Vagina (tissue), 2 donors: ENCODE measurements around the gene PHC2.

Source experiments
- CTCF ChIP-seq, 3 experiments: fragments of 450-650 bp in 2 of 3; fragments of 200-600 bp in 1 of 3; sonication (generic) in 1 of 3; IDR thresholded peaks; one replicate each; pipeline ENCODE4 v1.5.1; 2017 to 2019; ENCODE audit warnings: antibody characterized with exemption in 3 of 3, mild to moderate bottlenecking in 2 of 3, moderate library complexity in 2 of 3
- POLR2A ChIP-seq, 2 donors: fragments of 450-650 bp; IDR thresholded peaks; one replicate each; pipeline ENCODE4 v1.6.1; 2017; ENCODE audit warnings: antibody characterized with exemption in 2 of 2, mild to moderate bottlenecking in 2 of 2, moderate library complexity in 2 of 2

GRCh38 chr1:33374336-33375105 is 56.4 kb downstream of the PHC2 start:
- TF ChIP-seq CTCF (IDR thresholded peaks at IDR 0.05) (no peak), POLR2A (IDR thresholded peaks at IDR 0.05) (no peak)
